MM.1S (cell line): ENCODE results near the gene PTPRK.

Source experiments
- DNase-seq: peaks from one replicate; pipeline ENCODE4 v3.0.0-alpha.2; 2015
- H2AFZ ChIP-seq: fragments of 300-600 bp; sonication (generic); 2 replicates; pipeline ENCODE4 v1.6.0; 2016; ENCODE audit warnings: antibody characterized with exemption, low read length
- H3F3A ChIP-seq: fragments of 300-600 bp; sonication (generic); 2 replicates; pipeline ENCODE4 v1.6.1; 2016; ENCODE audit warnings: mild to moderate bottlenecking, antibody characterized with exemption, low read length, moderate library complexity, mixed read lengths; ENCODE audit not compliant: insufficient read depth
- H3K27ac ChIP-seq: fragments of 300-600 bp; sonication (generic); 2 replicates; pipeline ENCODE4 v1.5.1; 2016; ENCODE audit warnings: mild to moderate bottlenecking, low read length
- H3K27me3 ChIP-seq: fragments of 300-600 bp; sonication (generic); replicated peaks from 2 replicates; pipeline ENCODE4 v1.6.0; 2016; ENCODE audit warnings: low read length; ENCODE audit not compliant: insufficient read depth
- H3K36me3 ChIP-seq: fragments of 300-600 bp; sonication (generic); replicated peaks from 2 replicates; pipeline ENCODE4 v1.6.1; 2016; ENCODE audit warnings: mild to moderate bottlenecking, low read length, mixed read lengths; ENCODE audit not compliant: insufficient read depth
- H3K4me1 ChIP-seq: fragments of 300-600 bp; sonication (generic); 2 replicates; pipeline ENCODE4 v1.6.1; 2016; ENCODE audit warnings: low read length, mixed read lengths
- H3K4me2 ChIP-seq: fragments of 300-600 bp; sonication (generic); 2 replicates; pipeline ENCODE4 v1.6.0; 2016; ENCODE audit warnings: low read depth, low read length
- H3K4me3 ChIP-seq: fragments of 300-600 bp; sonication (generic); 2 replicates; pipeline ENCODE4 v1.5.1; 2016; ENCODE audit warnings: low read length, mixed read lengths
- H3K79me2 ChIP-seq: fragments of 300-600 bp; sonication (generic); 2 replicates; pipeline ENCODE4 v1.6.1; 2016; ENCODE audit warnings: mixed run types, low read length, mixed read lengths
- H3K9ac ChIP-seq: fragments of 300-600 bp; sonication (generic); 2 replicates; pipeline ENCODE4 v1.6.1; 2016; ENCODE audit warnings: low read length, mixed read lengths
- H3K9me2 ChIP-seq: fragments of 300-600 bp; sonication (generic); replicated peaks from 2 replicates; pipeline ENCODE4 v1.6.1; 2016; ENCODE audit warnings: mild to moderate bottlenecking, low read length, mixed read lengths; ENCODE audit not compliant: insufficient read depth
- H3K9me3 ChIP-seq: fragments of 300-600 bp; sonication (generic); replicated peaks from 2 replicates; pipeline ENCODE4 v1.6.1; 2016; ENCODE audit warnings: mild to moderate bottlenecking, low read length, mixed read lengths; ENCODE audit not compliant: insufficient read depth
- H4K20me1 ChIP-seq: fragments of 300-600 bp; sonication (generic); 2 replicates; pipeline ENCODE4 v1.6.1; 2016; ENCODE audit warnings: mild to moderate bottlenecking, low read length, moderate library complexity, mixed read lengths; ENCODE audit not compliant: insufficient read depth
- EZH2 ChIP-seq: fragments of 300-600 bp; sonication (generic); optimal IDR thresholded peaks from 2 replicates; pipeline ENCODE3; 2017; ENCODE audit warnings: low read depth, mild to moderate bottlenecking, antibody characterized with exemption, low read length, mixed read lengths
- EZH2phosphoT487 ChIP-seq: fragments of 300-600 bp; sonication (generic); IDR thresholded peaks from 2 replicates; pipeline ENCODE4 v1.6.1; 2018; ENCODE audit warnings: antibody characterized with exemption, low read length
- TF ChIP-seq, protein P1 (sequence below): fragments of 300-600 bp; sonication (generic); IDR thresholded peaks from 2 replicates; pipeline ENCODE4 v1.5.1; 2016; ENCODE audit warnings: antibody characterized with exemption, low read length, mixed read lengths

PTPRK gene

DNA sequence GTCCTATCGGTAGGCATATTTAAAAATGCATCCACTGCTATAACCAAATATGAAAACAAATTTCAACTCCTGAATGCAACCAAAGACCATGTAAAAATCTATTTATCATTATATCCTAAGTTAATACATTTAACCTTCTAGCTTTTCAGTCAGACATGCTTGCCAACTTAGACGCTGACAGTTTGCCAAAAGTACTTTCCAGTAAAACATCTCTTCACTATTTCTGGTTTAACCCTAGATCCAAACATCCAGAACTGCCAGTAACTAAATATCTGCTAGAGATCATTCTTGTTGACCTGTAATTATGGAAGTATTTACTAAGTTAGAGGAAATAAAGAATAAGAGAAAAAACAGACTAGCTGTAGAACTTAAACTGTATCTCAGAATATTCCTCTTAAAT lies 409.3 kb downstream of the PTPRK start:
- no peak for TF ChIP-seq EZH2phosphoT487
- no peak for TF ChIP-seq EZH2
- TF ChIP-seq, protein P1, sequence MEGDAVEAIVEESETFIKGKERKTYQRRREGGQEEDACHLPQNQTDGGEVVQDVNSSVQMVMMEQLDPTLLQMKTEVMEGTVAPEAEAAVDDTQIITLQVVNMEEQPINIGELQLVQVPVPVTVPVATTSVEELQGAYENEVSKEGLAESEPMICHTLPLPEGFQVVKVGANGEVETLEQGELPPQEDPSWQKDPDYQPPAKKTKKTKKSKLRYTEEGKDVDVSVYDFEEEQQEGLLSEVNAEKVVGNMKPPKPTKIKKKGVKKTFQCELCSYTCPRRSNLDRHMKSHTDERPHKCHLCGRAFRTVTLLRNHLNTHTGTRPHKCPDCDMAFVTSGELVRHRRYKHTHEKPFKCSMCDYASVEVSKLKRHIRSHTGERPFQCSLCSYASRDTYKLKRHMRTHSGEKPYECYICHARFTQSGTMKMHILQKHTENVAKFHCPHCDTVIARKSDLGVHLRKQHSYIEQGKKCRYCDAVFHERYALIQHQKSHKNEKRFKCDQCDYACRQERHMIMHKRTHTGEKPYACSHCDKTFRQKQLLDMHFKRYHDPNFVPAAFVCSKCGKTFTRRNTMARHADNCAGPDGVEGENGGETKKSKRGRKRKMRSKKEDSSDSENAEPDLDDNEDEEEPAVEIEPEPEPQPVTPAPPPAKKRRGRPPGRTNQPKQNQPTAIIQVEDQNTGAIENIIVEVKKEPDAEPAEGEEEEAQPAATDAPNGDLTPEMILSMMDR: no peak
- H2AFZ ChIP-seq: no peak overlapping the region
- no peak overlapping the region for H3K9ac ChIP-seq
- H3F3A ChIP-seq: no peaks in the 10 kb centered on the region
- no peak for DNase-seq
- H3K9me2 ChIP-seq: no peaks in the 10 kb centered on the region
- H4K20me1 ChIP-seq: no peaks in the 10 kb centered on the region
- H3K4me3 ChIP-seq: no peak overlapping the region
- H3K4me1 ChIP-seq: peaks cover 9% of the 10 kb centered on the region
- H3K9me3 ChIP-seq: no peaks in the 10 kb centered on the region
- H3K27ac ChIP-seq: no peak overlapping the region
- no peaks in the 10 kb centered on the region for H3K79me2 ChIP-seq
- H3K4me2 ChIP-seq: no peak overlapping the region
- H3K36me3 ChIP-seq: no peaks in the 10 kb centered on the region
- no peaks in the 10 kb centered on the region for H3K27me3 ChIP-seq

DNA sequence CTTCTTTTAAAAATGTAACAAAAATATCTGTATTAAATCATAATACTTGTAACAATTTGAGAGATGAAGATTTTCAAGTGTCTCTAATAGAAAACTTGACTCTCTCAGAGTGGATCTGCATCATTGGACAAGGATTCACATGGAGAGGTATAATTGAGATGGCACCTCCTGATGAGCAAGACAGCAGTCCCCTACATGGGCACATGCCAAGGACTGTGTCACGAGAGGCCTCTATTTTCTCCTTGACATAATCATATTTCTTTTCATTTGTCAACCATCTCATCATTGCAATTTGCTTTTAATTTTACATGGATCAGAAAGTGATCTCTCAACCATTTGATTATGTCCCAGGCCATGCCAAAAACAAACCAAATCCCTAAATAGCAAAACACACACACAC lies 412.7 kb downstream of the PTPRK start:
- H3K4me2 ChIP-seq: no peak overlapping the region
- H3K79me2 ChIP-seq: no peaks in the 10 kb centered on the region
- no peak overlapping the region for H3K9ac ChIP-seq
- no peak overlapping the region for H3K4me3 ChIP-seq
- TF ChIP-seq EZH2phosphoT487: no peak
- TF ChIP-seq, protein P1: no peak
- no peak for TF ChIP-seq EZH2
- no peaks in the 10 kb centered on the region for H3F3A ChIP-seq
- H3K4me1 ChIP-seq: peaks cover 9% of the 10 kb centered on the region
- no peaks in the 10 kb centered on the region for H3K9me2 ChIP-seq
- H3K36me3 ChIP-seq: no peaks in the 10 kb centered on the region
- H3K9me3 ChIP-seq: no peaks in the 10 kb centered on the region
- H2AFZ ChIP-seq: no peak overlapping the region
- no peak overlapping the region for H3K27ac ChIP-seq
- H3K27me3 ChIP-seq: no peaks in the 10 kb centered on the region
- no peaks in the 10 kb centered on the region for H4K20me1 ChIP-seq
- DNase-seq: no peak

GRCh38 chr6:128099571-128100197 lies 420.7 kb downstream of the PTPRK start:
- DNase-seq: no peak
- no peaks in the 10 kb centered on the region for H4K20me1 ChIP-seq
- 0 out of 2 replicates have a peak, but pooled peaks cover 3% of the 10 kb centered on the region for H3F3A ChIP-seq
- no peaks in the 10 kb centered on the region for H3K79me2 ChIP-seq
- H3K4me1 ChIP-seq: peaks cover 8% of the 10 kb centered on the region
- no peaks in the 10 kb centered on the region for H3K27me3 ChIP-seq
- H3K36me3 ChIP-seq: no peaks in the 10 kb centered on the region
- H3K4me3 ChIP-seq: no peak overlapping the region
- TF ChIP-seq EZH2 (no peak), EZH2phosphoT487 (no peak)
- TF ChIP-seq, protein P1: no peak
- H3K27ac ChIP-seq: no peak overlapping the region
- no peaks in the 10 kb centered on the region for H3K9me3 ChIP-seq
- no peak overlapping the region for H3K9ac ChIP-seq
- H3K9me2 ChIP-seq: no peaks in the 10 kb centered on the region
- H2AFZ ChIP-seq: no peak overlapping the region
- H3K4me2 ChIP-seq: no peak overlapping the region
